Myocyte (in vitro differentiated cells): ENCODE measurements around the gene C4orf54. TPM values are rescaled to one million over a fixed set of nuclear protein-coding genes. Genes with fewer than 3 reads are reported as not detected.

ENCODE experiments used
- DNase-seq: peaks from one replicate; pipeline ENCODE4 v3.0.0-alpha.2; 2012; ENCODE audit warnings: low read depth
- polyA plus RNA-seq: library from polyadenylated mRNA; unstranded; fragments of >200 nt; gene quantifications from one replicate; pipeline ENCODE4 v1.2.1, GENCODE V29; 2012; ENCODE audit warnings: missing spikeins
- total RNA-seq: library from RNA; depleted of rRNA; stranded (reverse); fragments of >200 nt; gene quantifications from 2 replicates; pipeline ENCODE4 v1.2.3, GENCODE V29; 2014

C4orf54 gene
- total RNA-seq, result 2.7 and 8.5 TPM in 2 replicates
- polyA plus RNA-seq, result 0.69 TPM

- no peak for DNase-seq
These were observed at the start of gene C4orf54 for GRCh38 chr4:99657798-99658197. TSS of gene C4orf54 (minus strand) at chr4:99657828. CDS start at chr4:99654648, 3,180 bp downstream.

DNA sequence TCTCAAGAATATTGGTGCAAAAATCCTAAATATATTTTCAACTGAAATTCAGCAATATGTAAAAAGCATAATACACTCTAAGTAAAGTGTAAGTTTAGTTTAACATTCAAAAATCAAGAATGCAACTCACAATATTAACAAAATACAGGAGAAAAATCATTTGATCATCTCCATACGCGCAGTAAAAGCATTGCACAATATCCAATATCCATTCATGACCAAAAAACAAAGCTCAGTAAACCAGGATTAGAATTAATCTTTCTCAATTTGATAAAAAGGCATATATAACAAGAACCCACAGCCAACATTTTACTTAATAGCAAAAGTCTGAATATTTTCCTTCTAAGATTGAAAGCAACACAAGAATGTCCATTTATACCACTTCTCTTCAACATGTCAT is 48.3 kb upstream of the C4orf54 start:
- DNase-seq, result no peak

DNA sequence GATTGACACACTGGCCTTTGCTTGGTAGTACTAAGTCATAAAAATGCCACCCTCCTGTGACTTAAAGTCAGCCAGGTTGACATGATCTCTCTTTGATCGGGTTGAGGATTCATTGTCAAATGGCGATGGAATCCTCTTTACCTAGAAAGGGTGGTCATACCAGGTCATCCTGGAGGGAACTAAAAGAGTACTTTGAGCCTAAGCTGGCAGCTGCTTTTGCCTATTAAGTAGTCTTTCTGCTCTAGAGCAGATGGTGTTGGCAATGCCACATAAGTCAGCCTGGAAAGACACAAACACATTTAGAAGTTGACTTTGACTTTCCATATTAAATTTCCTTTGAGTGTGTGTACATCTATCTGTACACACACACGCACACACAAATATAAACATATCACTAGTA is 39.2 kb upstream of the C4orf54 start:
- peak; percentile 17 for DNase-seq

GRCh38 chr4:99693140-99693539 is 35.5 kb upstream of the C4orf54 start:
- DNase-seq, result no peak

GRCh38 chr4:99690990-99691389 is 33.4 kb upstream of the C4orf54 start:
- no peak for DNase-seq

DNA sequence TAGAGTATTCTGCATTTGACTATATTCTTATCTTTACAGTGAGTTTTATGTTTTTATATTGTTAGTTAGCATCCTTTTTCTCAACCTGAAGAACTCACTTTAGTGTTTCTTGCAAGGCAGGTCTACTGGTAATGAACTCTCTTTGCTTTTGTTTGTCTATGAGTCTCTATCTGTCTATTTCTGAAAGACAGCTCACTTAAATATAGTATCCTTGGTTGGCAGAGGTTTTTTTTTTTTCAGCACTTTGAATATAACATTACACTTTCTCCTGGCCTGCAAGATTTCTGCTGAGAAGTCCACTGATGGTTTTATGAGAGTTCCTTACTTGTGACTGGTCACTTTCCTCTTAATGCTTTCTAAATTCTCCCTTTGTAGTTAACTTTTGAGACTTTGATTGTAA is 32.8 kb upstream of the C4orf54 start:
- no peak for DNase-seq

DNA sequence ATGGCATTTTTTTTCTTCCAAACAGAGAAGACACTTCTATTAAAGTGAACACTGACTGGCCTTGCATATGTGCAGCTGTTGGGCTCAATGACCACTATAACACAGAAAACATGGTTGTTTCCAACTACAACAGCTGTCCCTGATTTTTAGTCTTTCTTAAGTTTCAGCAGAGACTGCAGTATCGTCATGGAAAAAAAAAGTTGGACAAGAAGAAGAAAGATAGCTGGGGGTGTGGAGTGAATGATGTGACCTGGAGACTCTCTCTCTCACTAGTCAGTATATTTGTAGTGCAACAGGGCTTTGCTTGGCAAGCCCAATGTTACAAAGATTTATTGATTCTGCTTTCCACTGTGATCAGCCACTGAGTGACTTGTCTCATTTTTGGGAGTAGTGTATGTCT is 29.5 kb upstream of the C4orf54 start:
- peak; percentile 59 for DNase-seq

DNA sequence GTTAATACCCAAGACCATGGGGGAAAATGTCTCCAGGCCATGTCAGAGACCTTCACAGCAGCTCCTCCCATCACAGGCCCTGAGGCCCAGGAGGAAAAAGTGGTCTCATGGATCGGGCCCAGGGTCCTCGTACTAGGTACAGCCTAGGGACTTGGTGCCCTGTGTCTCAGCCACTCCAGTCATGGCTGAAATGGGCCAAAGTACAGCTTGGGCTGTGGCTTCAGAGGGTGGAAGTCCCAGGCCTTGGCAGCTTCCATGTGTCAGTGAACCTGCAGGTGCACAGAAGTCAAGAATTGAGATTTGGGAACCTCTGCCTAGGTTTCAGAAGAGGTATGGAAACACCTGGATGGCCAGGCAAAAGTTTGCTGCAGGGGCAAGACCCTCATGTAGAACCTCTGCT is 27.6 kb upstream of the C4orf54 start:
- no peak for DNase-seq

DNA sequence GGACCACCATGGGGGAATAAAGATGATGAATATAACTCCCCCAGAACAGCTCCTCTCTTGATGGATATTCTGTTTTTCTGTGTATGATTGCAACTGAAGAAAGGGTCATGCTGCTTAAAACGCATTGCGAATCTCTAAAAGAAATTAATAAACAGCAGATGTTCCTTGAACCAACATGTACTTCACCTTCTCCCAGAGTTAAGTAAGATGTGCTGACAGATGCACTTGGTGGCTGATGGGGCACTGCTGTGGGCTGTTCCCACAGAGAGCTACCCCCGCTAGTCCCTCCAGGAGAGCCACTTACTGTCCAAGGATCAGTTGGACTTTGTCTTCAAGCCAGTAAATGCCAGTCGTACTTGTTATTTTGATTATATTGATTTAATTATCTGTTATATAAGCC is 26.3 kb upstream of the C4orf54 start:
- DNase-seq, result no peak

DNA sequence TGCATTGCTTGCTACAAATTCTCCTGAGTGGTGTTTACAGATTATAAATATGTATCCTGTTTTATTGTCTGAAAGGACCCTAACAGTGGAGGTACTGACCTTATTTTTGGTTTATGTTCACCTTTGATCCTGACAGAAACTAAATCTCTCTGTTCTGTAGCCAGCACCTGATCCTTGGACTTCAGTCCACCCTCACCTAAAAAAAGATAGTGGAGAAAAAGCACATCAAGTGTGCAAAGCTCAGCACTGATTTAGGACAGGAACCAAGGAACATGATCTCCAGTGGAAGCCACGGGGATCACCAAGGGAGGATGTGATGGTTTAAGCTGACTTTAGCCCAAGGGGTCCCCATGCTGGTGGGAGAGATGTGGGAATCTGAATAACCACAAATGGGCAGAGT is 22.3 kb upstream of the C4orf54 start:
- no peak for DNase-seq

- peak; percentile 66 for DNase-seq
These were observed 21.6 kb upstream of the C4orf54 start for GRCh38 chr4:99679204-99679603.

GRCh38 chr4:99677161-99677560 is 19.5 kb upstream of the C4orf54 start:
- no peak for DNase-seq

GRCh38 chr4:99670409-99671073 is 12.9 kb upstream of the C4orf54 start:
- no peak for DNase-seq

DNA sequence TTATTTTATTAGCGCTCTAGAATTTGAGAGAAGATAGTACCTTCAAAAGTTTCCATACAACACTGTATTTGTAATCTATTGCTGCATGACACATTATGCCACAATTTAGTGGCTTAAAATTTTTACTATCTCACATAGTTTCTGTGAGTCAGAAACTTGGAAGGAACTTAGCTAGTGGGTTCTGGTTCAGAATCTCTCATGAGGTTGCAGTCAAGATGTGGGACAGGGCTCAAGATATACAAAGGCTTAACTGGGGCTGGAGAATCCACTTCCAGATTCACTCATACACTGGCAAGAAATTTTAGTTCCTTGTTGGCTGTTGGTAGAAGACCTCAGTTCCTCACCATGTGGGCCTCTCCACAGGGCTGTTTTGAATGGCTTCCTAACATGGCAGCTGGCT is 11.5 kb upstream of the C4orf54 start:
- DNase-seq, result no peak

GRCh38 chr4:99668472-99668871 is 10.8 kb upstream of the C4orf54 start:
- DNase-seq, result no peak

- DNase-seq, result no peak
These were observed 8.4 kb upstream of the C4orf54 start for GRCh38 chr4:99665983-99666382.

GRCh38 chr4:99664716-99665115 is 7.1 kb upstream of the C4orf54 start:
- no peak for DNase-seq

- no peak for DNase-seq
These were observed 4.3 kb upstream of the C4orf54 start for GRCh38 chr4:99661907-99662306.

DNA sequence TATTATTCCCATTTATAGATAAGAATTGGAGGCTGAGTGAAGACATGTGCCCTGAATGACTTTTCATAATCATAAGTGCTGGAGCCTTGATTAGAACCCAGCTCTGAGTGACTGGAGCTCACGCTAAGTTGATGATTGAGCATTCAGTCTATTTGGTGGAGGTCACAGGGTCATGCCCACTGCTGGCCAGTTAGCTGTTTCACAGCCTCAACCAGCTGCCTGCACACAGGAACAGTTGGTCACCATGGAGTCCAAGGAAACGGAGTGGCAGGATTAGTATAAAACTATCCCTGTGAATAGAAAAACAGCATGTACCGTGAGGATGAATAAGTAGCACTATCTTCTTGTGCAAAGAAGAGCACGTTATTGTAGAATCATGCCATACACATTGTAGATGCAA is 1.0 kb upstream of the C4orf54 start:
- peak; percentile 62 for DNase-seq

DNA sequence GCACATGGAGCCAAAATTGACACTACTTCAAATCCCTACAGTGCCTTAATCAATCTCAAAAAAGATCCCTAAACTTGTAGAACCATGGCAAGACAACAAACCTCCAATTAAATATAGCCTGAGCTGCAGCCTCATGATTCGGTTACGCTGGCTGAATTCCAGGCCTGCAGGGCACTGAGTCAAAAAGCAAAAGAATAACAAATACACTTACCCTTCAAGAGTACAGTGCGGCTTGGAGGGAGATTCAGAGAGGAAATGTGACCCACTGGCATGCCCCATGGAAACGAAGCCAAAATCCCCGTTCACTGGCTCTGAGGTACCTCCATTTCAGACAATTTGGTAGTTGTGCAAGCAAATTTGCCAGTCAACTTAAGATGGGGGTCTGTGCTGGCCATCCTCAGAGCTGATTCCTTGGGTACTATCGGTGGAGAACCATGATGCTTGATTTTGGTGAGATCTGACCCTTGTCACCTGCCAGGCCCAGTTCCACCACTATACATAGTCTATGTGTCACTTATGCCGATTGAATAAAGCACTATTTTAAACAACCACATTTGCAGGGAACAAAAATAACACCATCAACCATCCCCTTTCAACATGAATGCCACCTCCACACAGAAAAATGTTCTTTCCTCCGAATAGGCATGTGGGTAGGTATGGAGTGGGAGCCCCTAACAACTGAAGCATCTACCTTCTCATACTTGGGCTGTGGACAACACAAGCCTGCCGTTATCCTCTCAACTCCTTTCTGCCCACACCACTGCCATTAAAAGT is 2.1 kb downstream of the C4orf54 start:
- peak; percentile 82 for DNase-seq

- DNase-seq, result peak; percentile 73
These were observed 3.3 kb downstream of the C4orf54 start for GRCh38 chr4:99654361-99654761.

DNA sequence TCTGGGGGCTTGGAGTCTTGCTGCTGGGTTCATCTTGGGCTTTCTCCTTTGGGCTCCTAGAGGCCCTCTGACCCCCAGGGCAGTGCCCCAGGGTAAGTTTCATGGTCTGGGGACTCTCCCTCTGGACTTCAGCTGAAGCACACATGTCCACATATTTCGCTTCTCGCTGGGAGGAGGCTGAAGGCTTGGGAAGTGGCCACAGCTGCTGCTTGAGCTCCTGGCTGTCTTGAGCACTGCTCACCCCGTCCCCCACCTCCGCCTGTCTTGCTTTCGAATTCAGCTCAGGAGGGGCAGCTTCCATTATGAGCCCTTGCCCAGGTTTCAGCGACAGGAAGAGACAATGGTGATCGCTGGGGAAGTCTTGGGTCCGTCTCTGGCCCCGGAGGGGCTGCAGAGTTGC is 3.7 kb downstream of the C4orf54 start:
- peak; percentile 73 for DNase-seq
